K562 (cell line): ENCODE results near the gene RAB6B. TPM values are rescaled to one million over a fixed set of nuclear protein-coding genes. Genes with fewer than 3 reads are reported as not detected.

Experiments used
- CEBPB ChIP-seq: fragments of 450-650 bp; IDR thresholded peaks from 2 replicates; pipeline ENCODE4 v1.6.1; 2016; ENCODE audit warnings: missing genetic modification characterization, missing compliant biosample characterization
- CEBPG ChIP-seq, 3 experiments: fragments of 200-800 bp in 1 of 3; sonication (Bioruptor generic) in 1 of 3; sonication (generic) in 1 of 3; formaldehyde crosslinking in 1 of 3; IDR thresholded peaks in 2 of 3; conservative IDR thresholded peaks in 1 of 3; 2 replicates each; pipeline versions ENCODE4 v1.6.1 to v1.8.0; 2016 to 2022; ENCODE audit warnings: missing compliant biosample characterization in 2 of 3, missing genetic modification characterization in 2 of 3, mild to moderate bottlenecking in 1 of 3, missing genetic modification reagents in 1 of 3
- FIP1L1 ChIP-seq: fragments of 200-400 bp; formaldehyde crosslinking; IDR thresholded peaks from 2 replicates; pipeline ENCODE4 v1.6.1; 2018; ENCODE audit warnings: mild to moderate bottlenecking, low read depth, low read length; ENCODE audit not compliant: poor library complexity, severe bottlenecking
- HOXB6 ChIP-seq: fragments of 250-450 bp; sonication (Bioruptor Pico); IDR thresholded peaks from 2 replicates; pipeline ENCODE4 v1.5.1; 2022; ENCODE audit warnings: mild to moderate bottlenecking, borderline replicate concordance
- LEF1 ChIP-seq: fragments of 450-650 bp; IDR thresholded peaks from 2 replicates; pipeline ENCODE4 v1.6.1; 2016; ENCODE audit warnings: mild to moderate bottlenecking
- MAFG ChIP-seq: fragments of 450-650 bp; conservative IDR thresholded peaks from 2 replicates; pipeline ENCODE4 v1.6.1; 2016; ENCODE audit warnings: missing genetic modification characterization, missing compliant biosample characterization
- MBD1 ChIP-seq: fragments of 250-450 bp; sonication (Bioruptor Pico); IDR thresholded peaks from 2 replicates; pipeline ENCODE4 v1.8.0; 2022; ENCODE audit warnings: inconsistent platforms
- MLX ChIP-seq, 2 experiments: fragments of 450-650 bp in 1 of 2; sonication (generic) in 1 of 2; formaldehyde crosslinking; conservative IDR thresholded peaks; 2 replicates each; pipeline versions ENCODE4 v1.4.0 to v1.8.1; 2020 to 2022; ENCODE audit warnings: mild to moderate bottlenecking in 1 of 2, missing genetic modification reagents in 1 of 2
- MYNN ChIP-seq, 2 experiments: sonication (generic); formaldehyde crosslinking in 1 of 2; IDR thresholded peaks; 2 replicates each; pipeline versions ENCODE4 v1.5.0 to v1.6.1; 2016 to 2020; ENCODE audit warnings: antibody characterized with exemption in 1 of 2, missing genetic modification reagents in 1 of 2
- NFE2 ChIP-seq: IDR thresholded peaks from 2 replicates; pipeline ENCODE4 v1.6.1; 2014; ENCODE audit warnings: antibody characterized with exemption, low read depth
- NFIX ChIP-seq: fragments of 250-450 bp; sonication (Bioruptor Pico); IDR thresholded peaks from 2 replicates; pipeline ENCODE4 v1.4.0; 2020; ENCODE audit warnings: low read depth, mild to moderate bottlenecking, moderate library complexity
- PML ChIP-seq: IDR thresholded peaks from 2 replicates; pipeline ENCODE4 v1.6.1; 2012; ENCODE audit warnings: low read length, inconsistent platforms
- POU5F1 ChIP-seq: fragments of 150-350 bp; IDR thresholded peaks from 2 replicates; pipeline ENCODE4 v1.6.1; 2014; ENCODE audit warnings: borderline replicate concordance, low read length, low read depth, mild to moderate bottlenecking; ENCODE audit not compliant: partially characterized antibody
- RAD51 ChIP-seq: fragments of 450-650 bp; IDR thresholded peaks from 2 replicates; pipeline ENCODE4 v1.7.1; 2016; ENCODE audit warnings: low read depth, mild to moderate bottlenecking, borderline replicate concordance
- RBM14 ChIP-seq: fragments of 200-400 bp; formaldehyde crosslinking; IDR thresholded peaks from 2 replicates; pipeline ENCODE4 v1.6.1; 2018; ENCODE audit warnings: low read depth, mild to moderate bottlenecking, low read length, moderate library complexity, borderline replicate concordance; ENCODE audit not compliant: insufficient read depth
- SIN3B ChIP-seq: fragments of 450-650 bp; IDR thresholded peaks from 2 replicates; pipeline ENCODE4 v1.6.1; 2017; ENCODE audit warnings: low read depth, mild to moderate bottlenecking, moderate library complexity
- SMAD4 ChIP-seq: fragments of 250-450 bp; sonication (Bioruptor Pico); conservative IDR thresholded peaks from 2 replicates; pipeline ENCODE4 v1.8.0; 2021; ENCODE audit warnings: inconsistent platforms, mild to moderate bottlenecking, moderate library complexity
- ZBED1 ChIP-seq: IDR thresholded peaks from 2 replicates; pipeline ENCODE4 v1.6.1; 2014
- ZBTB17 ChIP-seq: fragments of 450-650 bp; formaldehyde crosslinking; IDR thresholded peaks from 2 replicates; pipeline ENCODE4 v1.4.0; 2020; ENCODE audit warnings: mild to moderate bottlenecking
- ZNF133 ChIP-seq: fragments of 250-450 bp; sonication (Bioruptor Pico); IDR thresholded peaks from 2 replicates; pipeline ENCODE4 v1.4.0; 2020; ENCODE audit warnings: mild to moderate bottlenecking
- ZNF197 ChIP-seq: fragments of 200-800 bp; sonication (Bioruptor generic); IDR thresholded peaks from 2 replicates; pipeline ENCODE4 v1.6.1; 2016; ENCODE audit warnings: low read depth, missing genetic modification characterization, missing compliant biosample characterization
- ZNF551 ChIP-seq: fragments of 250-450 bp; sonication (Bioruptor Pico); IDR thresholded peaks from 2 replicates; pipeline ENCODE4 v1.5.0; 2021; ENCODE audit warnings: mild to moderate bottlenecking, moderate library complexity
- ZNF644 ChIP-seq: fragments of 200-800 bp; sonication (Bioruptor generic); IDR thresholded peaks from 2 replicates; pipeline ENCODE4 v1.6.1; 2016; ENCODE audit warnings: low read depth, missing genetic modification characterization, missing compliant biosample characterization
- polyA plus RNA-seq, 8 experiments: library from polyadenylated mRNA; depleted of rRNA in 4 of 8; stranded (reverse) in 5 of 8; unstranded in 3 of 8; fragments of >200 nt; fragmentation: Nextera tagmentation in 2 of 8; fragmentation: Illumina TruSeq in 1 of 8; extraction: Ambion mirVana in 2 of 8; extraction: Trizol in 1 of 8; gene quantifications; 2 replicates each; pipeline versions ENCODE4 v1.2.1 to v1.2.3, GENCODE V29; 2011 to 2014; ENCODE audit warnings: inconsistent platforms in 1 of 8, missing spikeins in 1 of 8
- total RNA-seq, 7 experiments: library from RNA; depleted of rRNA in 6 of 7; stranded (reverse); fragments of >200 nt in 6 of 7; fragmentation: Illumina TruSeq in 2 of 7; extraction: Trizol in 2 of 7; gene quantifications; 2 replicates each; pipeline versions ENCODE4 v1.2.1 to v1.2.3, GENCODE V29; 2011 to 2021; ENCODE audit warnings: low replicate concordance in 1 of 7

Gene RAB6B
- total and polyA plus RNA-seq, 9 of the 15 experiments (the other 6 are each of a cell fraction or from before 2014, with no cell fraction given), result 0.60 to 18.1 (median 1.5) TPM

GRCh38 chr3:133874761-133875438 is 20.8 kb downstream of the RAB6B start (continued):
- TF ChIP-seq ZNF551 (CRISPR knock-in tag) (no peak), MBD1 (CRISPR knock-in tag) (no peak), ZNF644 (tag) (no peak), RAD51 (no peak), ZBTB17 (no peak), HOXB6 (no peak), ZNF197 (no peak), NFIX (CRISPR knock-in tag) (no peak), MAFG (tag) (no peak), CEBPG (CRISPR knock-in tag; IDR thresholded peaks at IDR 0.05) (no peak), CEBPG (tag; conservative IDR thresholded peaks at IDR 0.05 in 1 of 2, IDR thresholded peaks at IDR 0.05 in 1 of 2) (0 out of 4 replicates have a peak, but pooled peaks of 1 of the 2 experiments have one; percentile 16), POU5F1 (no peak), NFE2 (no peak), RBM14 (no peak), ZBED1 (no peak), ZNF133 (CRISPR knock-in tag) (no peak), MLX (CRISPR knock-in tag; conservative IDR thresholded peaks at IDR 0.05) (no peak), LEF1 (no peak), PML (no peak), CEBPB (tag) (peak; percentile 71), FIP1L1 (no peak), MYNN (IDR thresholded peaks at IDR 0.05) (no peak), MYNN (CRISPR knock-in tag; IDR thresholded peaks at IDR 0.05) (no peak), SIN3B (no peak), SMAD4 (CRISPR knock-in tag) (0 out of 2 replicates have a peak, but pooled peaks have one; percentile 36)
